CD14-positive monocyte (primary cell): ENCODE results near the gene SPIRE1. TPM values are rescaled to one million over a fixed set of nuclear protein-coding genes. Genes with fewer than 3 reads are reported as not detected.

Experiments
- DNase-seq, 3 donors: peaks; one replicate each; pipeline ENCODE4 v3.0.0-alpha.2; 2011 to 2022
- H2AFZ ChIP-seq: 2 replicates; pipeline ENCODE4 v1.6.0; 2012; ENCODE audit warnings: mild to moderate bottlenecking, low read depth, low read length, inconsistent platforms; ENCODE audit not compliant: insufficient read depth, poor library complexity, severe bottlenecking
- H3K27ac ChIP-seq, 2 donors: 1 replicate in 1 of 2; 2 replicates in 1 of 2; pipeline ENCODE4 v1.5.1; 2012 to 2013; ENCODE audit warnings: low read length in 2 of 2, control low read depth in 1 of 2, inconsistent platforms in 1 of 2, low read depth in 1 of 2, mild to moderate bottlenecking in 1 of 2
- H3K27me3 ChIP-seq, 2 donors: one replicate each; pipeline versions ENCODE4 v1.6.0 to v1.6.1; 2011 to 2013; ENCODE audit warnings: low read length in 2 of 2; ENCODE audit not compliant: control insufficient read depth in 2 of 2, insufficient read depth in 2 of 2
- H3K36me3 ChIP-seq, 2 donors: replicated peaks in 1 of 2; 1 replicate in 1 of 2; 2 replicates in 1 of 2; pipeline versions ENCODE4 v1.5.1 to v1.6.1; 2012 to 2013; ENCODE audit warnings: low read length in 2 of 2, control low read depth in 1 of 2, inconsistent platforms in 1 of 2, mild to moderate bottlenecking in 1 of 2; ENCODE audit not compliant: insufficient read depth in 2 of 2, control insufficient read depth in 1 of 2
- H3K4me1 ChIP-seq, 2 donors: 1 replicate in 1 of 2; 2 replicates in 1 of 2; pipeline versions ENCODE4 v1.5.1 to v1.6.1; 2012 to 2013; ENCODE audit warnings: low read length in 2 of 2, control low read depth in 1 of 2, inconsistent platforms in 1 of 2, mild to moderate bottlenecking in 1 of 2, moderate library complexity in 1 of 2; ENCODE audit not compliant: insufficient read depth in 2 of 2, control insufficient read depth in 1 of 2
- H3K4me2 ChIP-seq: replicated peaks from 2 replicates; pipeline ENCODE3; 2012; ENCODE audit warnings: low read length, moderate library complexity, mild to moderate bottlenecking; ENCODE audit not compliant: poor library complexity, severe bottlenecking; ENCODE audit errors: extremely low read depth
- H3K4me3 ChIP-seq, 3 experiments: fragments of 200-600 bp in 1 of 3; sonication (generic) in 1 of 3; replicated peaks in 1 of 3; 1 replicate in 2 of 3; 2 replicates in 1 of 3; pipeline ENCODE4 v1.5.1; 2011 to 2013; ENCODE audit warnings: low read length in 3 of 3, mild to moderate bottlenecking in 3 of 3, control low read depth in 2 of 3, low read depth in 2 of 3, inconsistent platforms in 1 of 3, moderate library complexity in 1 of 3
- H3K79me2 ChIP-seq: 2 replicates; pipeline ENCODE4 v1.6.0; 2012; ENCODE audit warnings: mild to moderate bottlenecking, control low read depth, inconsistent platforms, low read length, moderate library complexity; ENCODE audit not compliant: insufficient read depth
- H3K9ac ChIP-seq: 2 replicates; pipeline ENCODE4 v1.6.0; 2017; ENCODE audit warnings: low read length, mild to moderate bottlenecking; ENCODE audit not compliant: insufficient read depth, poor library complexity, severe bottlenecking
- H3K9me3 ChIP-seq, 2 donors: replicated peaks in 1 of 2; 1 replicate in 1 of 2; 2 replicates in 1 of 2; pipeline versions ENCODE4 v1.5.1 to v1.6.1; 2012 to 2013; ENCODE audit warnings: low read length in 2 of 2, control low read depth in 1 of 2; ENCODE audit not compliant: control insufficient read depth in 1 of 2, insufficient read depth in 1 of 2
- H4K20me1 ChIP-seq: 2 replicates; pipeline ENCODE4 v1.6.0; 2012; ENCODE audit warnings: mild to moderate bottlenecking, low read length, control low read depth, moderate library complexity; ENCODE audit not compliant: insufficient read depth
- H3K27ac Mint-ChIP-seq, 7 donors: one replicate each; pipeline ENCODE4 v1.8.0; 2020; ENCODE audit warnings: mild to moderate bottlenecking in 7 of 7, mixed read lengths in 7 of 7, moderate library complexity in 6 of 7, inconsistent platforms in 2 of 7
- H3K27me3 Mint-ChIP-seq, 3 donors: one replicate each; pipeline ENCODE4 v1.8.0; 2021 to 2022; ENCODE audit warnings: low read depth in 3 of 3, mild to moderate bottlenecking in 3 of 3, mixed read lengths in 3 of 3, moderate library complexity in 3 of 3, inconsistent platforms in 1 of 3
- H3K36me3 Mint-ChIP-seq, 2 donors: one replicate each; pipeline ENCODE4 v1.8.0; 2020; ENCODE audit warnings: mixed read lengths in 2 of 2, inconsistent platforms in 1 of 2, mild to moderate bottlenecking in 1 of 2
- H3K4me1 Mint-ChIP-seq: one replicate; pipeline ENCODE4 v1.8.0; 2020; ENCODE audit warnings: mild to moderate bottlenecking, mixed read lengths
- H3K4me3 Mint-ChIP-seq, 2 donors: one replicate each; pipeline ENCODE4 v1.8.0; 2020; ENCODE audit warnings: mild to moderate bottlenecking in 2 of 2, mixed read lengths in 2 of 2, moderate library complexity in 1 of 2
- H3K9me3 Mint-ChIP-seq, 7 donors: one replicate each; pipeline ENCODE4 v1.8.0; 2020 to 2022; ENCODE audit warnings: mixed read lengths in 7 of 7, mild to moderate bottlenecking in 6 of 7, moderate library complexity in 6 of 7, inconsistent platforms in 2 of 7
- CTCF ChIP-seq: fragments of 200-600 bp; IDR thresholded peaks from one replicate; pipeline ENCODE4 v1.8.0; 2022; ENCODE audit warnings: antibody characterized with exemption, mild to moderate bottlenecking
- WGBS: methylation state at CpG from one replicate; pipeline ENCODE4 v1.1.5; 2013; ENCODE audit warnings: missing lambda C conversion rate; ENCODE audit not compliant: insufficient coverage; 5-methylcytosine and 5-hydroxymethylcytosine counted together
- intact Hi-C, 2 donors: fragments of 100-400 bp; cut with micrococcal nuclease; formaldehyde crosslinking; loops; one replicate each; pipeline versions ENCODE4 v1.15.0 to v1.15.1; 2023
- polyA plus RNA-seq, 3 donors: library from polyadenylated mRNA; depleted of rRNA in 1 of 3; unstranded in 2 of 3; stranded (reverse) in 1 of 3; fragments of 300-500 nt in 2 of 3; fragments of >200 nt in 1 of 3; fragmentation: Illumina TruSeq in 2 of 3; gene quantifications; 1 replicate in 2 of 3; 2 replicates in 1 of 3; pipeline ENCODE4 v1.2.3, GENCODE V29; 2012 to 2021

Gene SPIRE1
- polyA plus RNA-seq, 3 donors, result 1.7 to 1.9 (median 1.8) TPM

- Mint-ChIP-seq H3K4me1 (no peaks in the 10 kb centered on the region), H3K36me3 (peaks cover 2 to 3% of the 10 kb centered on the region in 2 donors), H3K27me3 (peaks cover 0 to 2% (median 0%) of the 10 kb centered on the region in 3 donors), H3K4me3 (no peak overlapping the region), H3K9me3 (no peaks in the 10 kb centered on the region), H3K27ac (no peak overlapping the region)
- no peak for TF ChIP-seq CTCF
- 100% methylated on average over 6 of the region's 7 CpGs for WGBS
- H3K27ac ChIP-seq, result no peak overlapping the region
- H3K9ac ChIP-seq, result peak overlapping the region; percentile 12
- no peaks in the 10 kb centered on the region for H3K4me1 ChIP-seq
- no peak overlapping the region for H3K4me2 ChIP-seq
- DNase-seq, result no peak
- no peaks in the 10 kb centered on the region for H4K20me1 ChIP-seq
- no peaks in the 10 kb centered on the region for H3K9me3 ChIP-seq
- intact Hi-C loops, result no loop called here
- no peaks in the 10 kb centered on the region for H3K27me3 ChIP-seq
- H3K36me3 ChIP-seq, result no peaks in the 10 kb centered on the region
- H3K4me3 ChIP-seq, result no peak overlapping the region
- no peak overlapping the region for H2AFZ ChIP-seq
- no peaks in the 10 kb centered on the region for H3K79me2 ChIP-seq
These were observed 202.4 kb downstream of the SPIRE1 start for GRCh38 chr18:12455496-12455895.

DNA sequence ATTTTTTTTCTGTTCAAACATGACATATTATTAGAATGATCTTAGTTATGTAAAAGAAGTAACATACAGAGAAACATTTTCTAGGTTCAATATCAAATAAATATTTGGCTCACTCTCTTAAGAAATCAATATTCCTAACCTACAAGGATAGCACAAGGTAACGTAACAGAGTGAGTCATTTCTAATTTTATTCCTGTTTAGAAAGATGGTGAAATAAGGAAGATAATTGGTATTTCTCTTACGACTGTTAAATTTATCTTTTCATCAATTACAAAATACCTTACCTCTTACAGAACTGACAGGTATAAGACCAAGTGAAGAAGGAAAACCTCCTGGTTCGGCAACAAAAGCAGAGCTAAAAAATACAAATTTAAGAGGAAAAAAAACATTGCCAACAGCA is 205.1 kb downstream of the SPIRE1 start:
- Histone ChIP-seq H3K4me3 (no peak overlapping the region), H3K79me2 (no peaks in the 10 kb centered on the region), H3K36me3 (peaks cover 0 to 10% of the 10 kb centered on the region in 2 donors), H3K9ac (no peak overlapping the region), H3K9me3 (no peaks in the 10 kb centered on the region), H3K4me1 (no peaks in the 10 kb centered on the region), H3K27ac (no peak overlapping the region), H3K27me3 (no peaks in the 10 kb centered on the region), H2AFZ (no peak overlapping the region), H3K4me2 (no peak overlapping the region), H4K20me1 (no peaks in the 10 kb centered on the region)
- Mint-ChIP-seq H3K9me3 (no peaks in the 10 kb centered on the region), H3K27ac (no peak overlapping the region), H3K27me3 (no peaks in the 10 kb centered on the region), H3K36me3 (peaks cover 10% of the 10 kb centered on the region in 2 donors), H3K4me3 (no peak overlapping the region), H3K4me1 (no peaks in the 10 kb centered on the region)
- DNase-seq, result no peak
- TF ChIP-seq CTCF, result no peak
- no CpG with 5 or more reads among the region's 3 CpGs for WGBS
- intact Hi-C loops, result no loop called here
